Transverse colon (tissue), 4 donors: Measurements from ENCODE around the gene C5AR1. TPM values are rescaled to one million over a fixed set of nuclear protein-coding genes. Genes with fewer than 3 reads are reported as not detected.
A peak's percentile ranks its signal among the peaks of the same experiment; 100 is the strongest.
"Not testable (repeated sequence)": the region's sequence is repeated elsewhere in the genome, so short reads cannot be mapped to it uniquely, and the experiment has no call there.

Source experiments
- DNase-seq: peaks from one replicate; pipeline ENCODE4 v3.0.0-alpha.2; 2019
- H3K27ac ChIP-seq, 4 donors: fragments of 200-600 bp; sonication (generic); 2 replicates each; pipeline ENCODE4 v1.5.1; 2016 to 2018; ENCODE audit warnings: inconsistent platforms in 4 of 4
- H3K27me3 ChIP-seq: fragments of 200-600 bp; sonication (generic); 2 replicates; pipeline ENCODE4 v1.5.1; 2017; ENCODE audit warnings: inconsistent platforms
- H3K36me3 ChIP-seq, 4 donors: fragments of 200-600 bp; sonication (generic); 2 replicates each; pipeline ENCODE4 v1.5.1; 2017 to 2019; ENCODE audit warnings: inconsistent platforms in 4 of 4
- H3K4me1 ChIP-seq, 4 donors: fragments of 200-600 bp; sonication (generic); 2 replicates each; pipeline ENCODE4 v1.5.1; 2017 to 2020; ENCODE audit warnings: inconsistent platforms in 4 of 4
- H3K4me3 ChIP-seq, 4 donors: fragments of 200-600 bp; sonication (generic); 1 replicate in 1 of 4; 2 replicates in 3 of 4; pipeline versions ENCODE4 v1.5.1 to v1.6.1; 2017 to 2019; ENCODE audit warnings: inconsistent platforms in 4 of 4
- H3K9me3 ChIP-seq, 2 donors: fragments of 200-600 bp; sonication (generic); 2 replicates each; pipeline ENCODE4 v1.5.1; 2017 to 2019; ENCODE audit warnings: inconsistent platforms in 2 of 2
- CTCF ChIP-seq, 5 experiments: fragments of 200-600 bp in 3 of 5; fragments of 450-650 bp in 2 of 5; sonication (generic) in 3 of 5; IDR thresholded peaks; 1 replicate in 2 of 5; 2 replicates in 3 of 5; pipeline ENCODE4 v1.5.1; 2016 to 2017; ENCODE audit warnings: antibody characterized with exemption in 5 of 5, inconsistent platforms in 3 of 5, mild to moderate bottlenecking in 2 of 5, moderate library complexity in 1 of 5
- EP300 ChIP-seq: sonication (generic); formaldehyde crosslinking; IDR thresholded peaks from one replicate; pipeline ENCODE4 v1.6.1; 2017; ENCODE audit warnings: antibody characterized with exemption, low read depth
- POLR2A ChIP-seq: fragments of 450-650 bp; IDR thresholded peaks from one replicate; pipeline ENCODE4 v1.6.1; 2016; ENCODE audit warnings: antibody characterized with exemption, mild to moderate bottlenecking, moderate library complexity
- POLR2AphosphoS5 ChIP-seq, 3 donors: sonication (generic); formaldehyde crosslinking; IDR thresholded peaks; one replicate each; pipeline ENCODE4 v1.6.1; 2016; ENCODE audit warnings: antibody characterized with exemption in 3 of 3
- WGBS, 2 donors: methylation state at CpG; one replicate each; pipeline ENCODE4 v1.1.5; 2018; ENCODE audit warnings: low coverage in 1 of 2; 5-methylcytosine and 5-hydroxymethylcytosine counted together
- in situ Hi-C, 4 donors: fragments of 200-750 bp; cut with MboI; loops; one replicate each; pipeline versions ENCODE4 v1.15.0 to v1.15.1; 2017; ENCODE audit warnings: low sequenced_read_pairs in 3 of 4, low pct_ligation_motif_present in 1 of 4, low pct_unique_long_range_greater_than_20kb in 1 of 4
- intact Hi-C: fragments of 100-400 bp; cut with DNase I; formaldehyde crosslinking; loops from one replicate; pipeline ENCODE4 v1.15.1; 2023; ENCODE audit warnings: low total_unique reads
- total RNA-seq, 4 donors: library from RNA; depleted of rRNA; stranded (reverse); fragments of >200 nt; gene quantifications; one replicate each; pipeline ENCODE4 v1.1.0, GENCODE V29; 2016

Gene C5AR1
- total RNA-seq, 4 donors from 2014 or later = 0.60 to 9.0 (median 5.3) TPM

DNA sequence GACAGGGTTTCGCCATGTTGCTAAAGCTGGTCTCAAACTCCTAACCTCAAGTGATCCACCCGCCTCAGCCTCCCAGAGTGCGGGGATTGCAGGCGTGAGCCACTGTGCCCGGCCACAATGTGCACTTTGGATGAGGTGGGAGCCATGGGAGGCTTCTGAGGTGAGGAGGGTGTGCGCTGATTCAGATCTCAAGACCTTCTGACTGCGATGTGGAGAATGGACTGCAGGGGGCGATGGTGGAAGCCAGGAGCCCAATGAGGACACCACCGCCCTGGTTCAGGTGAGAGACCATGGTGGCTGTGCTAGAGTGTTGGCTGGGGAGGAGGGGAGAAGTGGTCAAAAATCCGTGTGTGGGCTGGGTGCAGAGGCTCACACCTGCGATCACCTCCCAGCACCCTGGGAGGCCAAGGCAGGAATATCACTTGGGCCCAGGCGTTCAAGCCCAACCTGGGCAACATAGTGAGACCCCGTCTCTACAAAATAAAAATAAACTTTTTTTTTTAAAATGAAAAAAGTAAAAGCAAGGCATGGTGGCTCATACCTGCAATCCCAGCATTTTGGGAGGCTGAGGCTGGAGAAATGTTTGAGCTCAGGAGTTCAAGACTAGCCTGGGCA, 29.4 kb upstream of the C5AR1 start:
- TF ChIP-seq CTCF (IDR thresholded peaks at IDR 0.05) = peak; percentile 30 to 50 (median 37)
- TF ChIP-seq POLR2A = no peak
- Histone ChIP-seq H3K4me1 (peaks cover 0 to 16% (median 14%) of the 10 kb centered on the region in 4 donors), H3K36me3 (no peaks in the 10 kb centered on the region), H3K4me3 (no peak overlapping the region), H3K27me3 (no peaks in the 10 kb centered on the region), H3K27ac (peak overlapping the region in 3 of 4 donors; percentile 56 to 81 (median 57)), H3K9me3 (no peaks in the 10 kb centered on the region)
- intact Hi-C loops (no loop called here), in situ Hi-C loops (loop anchor here in 3 of 4 donors (25.0 kb wide), 3 partner anchors 107 to 432 kb away; partner anchors contain the start of genes EHD2 (in 2 of the 3) and MEIS3 (in 1 of the 3))
- DNase-seq = peak; percentile 55
- WGBS, 2 donors = 84 to 89% methylated on average over 3 to 13 of the region's 13 CpGs

- intact Hi-C loops = no loop called here
- Histone ChIP-seq H3K36me3 (no peaks in the 10 kb centered on the region), H3K4me3 (no peak overlapping the region), H3K4me1 (no peaks in the 10 kb centered on the region), H3K9me3 (no peaks in the 10 kb centered on the region), H3K27me3 (no peaks in the 10 kb centered on the region), H3K27ac (no peak overlapping the region)
- in situ Hi-C loops = loop anchor here in 3 of 4 donors (25.0 kb wide), 3 partner anchors 104 to 429 kb away; partner anchors contain the start of genes EHD2 (in 2 of the 3) and MEIS3 (in 1 of the 3)
- 77% methylated on average over 10 of the region's 10 CpGs; no CpG with 5 or more reads in 1 of the 2 donors for WGBS, 2 donors
- no peak for DNase-seq
- TF ChIP-seq CTCF (IDR thresholded peaks at IDR 0.05) (no peak), POLR2A (no peak), POLR2AphosphoS5 (IDR thresholded peaks at IDR 0.05) (no peak), EP300 (no peak)
These were observed 26.1 kb upstream of the C5AR1 start for GRCh38 chr19:47283405-47284059.

DNA sequence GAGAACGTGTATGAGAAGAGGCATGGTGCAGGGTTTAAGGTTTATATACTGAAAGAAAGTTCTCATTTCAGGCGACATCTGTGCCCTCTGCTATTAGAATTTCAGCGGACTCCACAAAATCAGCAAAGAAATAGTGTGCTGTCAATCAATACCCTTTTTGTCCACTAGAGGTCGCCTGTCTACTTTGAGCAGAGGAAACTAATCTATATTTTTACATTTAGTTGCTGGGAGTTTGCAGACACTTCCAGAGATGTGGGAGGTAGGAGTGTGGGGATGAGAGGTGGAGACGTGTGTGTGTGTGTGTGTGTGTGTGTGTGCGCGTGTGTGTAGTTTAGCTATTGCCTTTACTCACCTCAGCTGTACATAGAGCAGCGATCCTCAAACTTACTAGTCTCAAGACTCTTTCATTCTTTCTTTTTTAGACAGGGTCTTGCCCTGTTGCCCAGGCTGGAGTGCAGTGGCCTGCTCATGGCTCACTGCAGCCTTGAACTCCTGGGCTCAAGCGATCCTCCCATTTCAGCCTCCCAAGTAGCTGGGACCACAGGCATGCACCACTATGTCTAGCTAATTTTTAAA, 25.2 kb upstream of the C5AR1 start:
- intact Hi-C loops = no loop called here
- in situ Hi-C loops = loop anchor here in 3 of 4 donors (25.0 kb wide), 3 partner anchors 103 to 428 kb away; partner anchors contain the start of genes EHD2 (in 2 of the 3) and MEIS3 (in 1 of the 3)
- TF ChIP-seq EP300 = no peak
- peak; percentile 85 to 97 (median 92) for TF ChIP-seq CTCF (IDR thresholded peaks at IDR 0.05)
- Histone ChIP-seq H3K27me3 (no peaks in the 10 kb centered on the region), H3K4me1 (peaks cover 2 to 8% (median 5%) of the 10 kb centered on the region in 4 donors), H3K4me3 (no peak overlapping the region), H3K27ac (no peak overlapping the region), H3K9me3 (no peaks in the 10 kb centered on the region), H3K36me3 (no peaks in the 10 kb centered on the region)
- no peak for DNase-seq
- 0 to 33% methylated on average over 3 to 9 of the region's 9 CpGs for WGBS, 2 donors

DNA sequence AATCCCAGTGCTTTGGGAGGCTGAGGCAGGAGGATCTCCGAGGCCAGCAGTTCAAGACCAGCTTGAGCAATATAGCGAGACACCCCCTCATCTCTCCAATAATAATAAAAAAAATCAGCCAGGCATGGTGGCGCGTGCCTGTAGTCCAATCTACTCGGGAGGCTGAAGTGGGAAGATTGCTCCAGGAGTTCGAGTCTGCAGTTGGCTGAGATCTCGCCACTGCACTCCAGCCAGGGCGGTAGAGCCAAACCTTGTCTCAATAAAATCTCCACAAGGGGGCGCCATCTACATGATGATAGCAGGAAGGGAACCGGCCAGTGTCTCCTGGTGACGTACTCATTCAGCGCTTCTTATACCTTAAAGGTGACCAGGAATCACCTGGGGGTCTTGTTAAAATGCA, 13.6 kb upstream of the C5AR1 start:
- Histone ChIP-seq H3K4me3 (no peak overlapping the region), H3K9me3 (no peaks in the 10 kb centered on the region), H3K36me3 (no peaks in the 10 kb centered on the region), H3K4me1 (peaks cover 0 to 5% (median 0%) of the 10 kb centered on the region in 4 donors), H3K27ac (no peak overlapping the region), H3K27me3 (no peaks in the 10 kb centered on the region)
- in situ Hi-C loops (loop anchor here (10.0 to 25.0 kb wide), 5 partner anchors 89 to 416 kb away; partner anchors contain the start of genes EHD2 (in 2 of the 4) and MEIS3 (in 1 of the 4)), intact Hi-C loops (no loop called here)
- DNase-seq = peak; percentile 77
- TF ChIP-seq POLR2A (no peak), POLR2AphosphoS5 (IDR thresholded peaks at IDR 0.05) (no peak), EP300 (no peak), CTCF (IDR thresholded peaks at IDR 0.05) (peak; percentile 67 to 82 (median 78))
- 27% methylated on average over 12 of the region's 12 CpGs; no CpG with 5 or more reads in 1 of the 2 donors for WGBS, 2 donors

DNA sequence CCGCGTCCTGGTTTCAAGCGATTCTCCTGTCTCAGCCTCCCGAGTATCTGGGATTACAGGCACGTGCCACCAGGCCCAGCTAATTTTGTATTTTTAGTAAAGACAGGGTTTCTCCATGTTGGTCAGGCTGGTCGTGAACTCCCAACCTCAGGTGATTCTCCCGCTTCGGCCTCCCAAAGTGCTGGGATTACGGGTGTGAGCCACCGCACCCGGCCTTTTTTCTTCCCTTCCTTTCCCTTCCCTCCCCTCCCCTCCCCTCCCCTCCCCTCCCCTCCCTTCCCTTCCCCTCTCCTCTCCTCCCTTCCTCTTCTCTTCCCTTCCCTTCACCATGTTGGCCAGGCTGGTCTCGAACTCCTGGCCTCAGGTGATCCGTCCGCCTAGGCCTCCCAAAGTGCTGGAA, 8.8 kb upstream of the C5AR1 start:
- in situ Hi-C loops = loop anchor here in 1 of 4 donors (25.0 kb wide), 1 partner anchor 411 kb away; the partner anchor contains the start of gene EHD2
- H3K27me3 ChIP-seq, H3K36me3 ChIP-seq, H3K4me3 ChIP-seq, H3K27ac ChIP-seq, intact Hi-C loops, H3K9me3 ChIP-seq, DNase-seq, H3K4me1 ChIP-seq: not testable (repeated sequence)
- WGBS, 2 donors = 90 to 98% methylated on average over 5 to 14 of the region's 14 CpGs
